KOPT-K1 (cell line): Measurements from ENCODE around the gene REM2.

Experiments used
- H3K27ac ChIP-seq: fragments of 200-600 bp; sonication (generic); 2 replicates; pipeline ENCODE4 v1.5.1; 2016; ENCODE audit warnings: antibody characterized with exemption, mild to moderate bottlenecking, low read depth, low read length; ENCODE audit not compliant: poor library complexity, severe bottlenecking
- H3K36me3 ChIP-seq: fragments of 200-600 bp; sonication (generic); 2 replicates; pipeline ENCODE4 v1.5.1; 2017; ENCODE audit warnings: antibody characterized with exemption, mild to moderate bottlenecking, low read length, moderate library complexity; ENCODE audit not compliant: insufficient read depth
- H3K9me3 ChIP-seq: fragments of 200-600 bp; sonication (generic); 2 replicates; pipeline ENCODE4 v1.5.1; 2017; ENCODE audit warnings: antibody characterized with exemption, low read length, mild to moderate bottlenecking; ENCODE audit not compliant: insufficient read depth, poor library complexity, severe bottlenecking

Gene REM2, protein sequence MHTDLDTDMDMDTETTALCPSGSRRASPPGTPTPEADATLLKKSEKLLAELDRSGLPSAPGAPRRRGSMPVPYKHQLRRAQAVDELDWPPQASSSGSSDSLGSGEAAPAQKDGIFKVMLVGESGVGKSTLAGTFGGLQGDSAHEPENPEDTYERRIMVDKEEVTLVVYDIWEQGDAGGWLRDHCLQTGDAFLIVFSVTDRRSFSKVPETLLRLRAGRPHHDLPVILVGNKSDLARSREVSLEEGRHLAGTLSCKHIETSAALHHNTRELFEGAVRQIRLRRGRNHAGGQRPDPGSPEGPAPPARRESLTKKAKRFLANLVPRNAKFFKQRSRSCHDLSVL

DNA sequence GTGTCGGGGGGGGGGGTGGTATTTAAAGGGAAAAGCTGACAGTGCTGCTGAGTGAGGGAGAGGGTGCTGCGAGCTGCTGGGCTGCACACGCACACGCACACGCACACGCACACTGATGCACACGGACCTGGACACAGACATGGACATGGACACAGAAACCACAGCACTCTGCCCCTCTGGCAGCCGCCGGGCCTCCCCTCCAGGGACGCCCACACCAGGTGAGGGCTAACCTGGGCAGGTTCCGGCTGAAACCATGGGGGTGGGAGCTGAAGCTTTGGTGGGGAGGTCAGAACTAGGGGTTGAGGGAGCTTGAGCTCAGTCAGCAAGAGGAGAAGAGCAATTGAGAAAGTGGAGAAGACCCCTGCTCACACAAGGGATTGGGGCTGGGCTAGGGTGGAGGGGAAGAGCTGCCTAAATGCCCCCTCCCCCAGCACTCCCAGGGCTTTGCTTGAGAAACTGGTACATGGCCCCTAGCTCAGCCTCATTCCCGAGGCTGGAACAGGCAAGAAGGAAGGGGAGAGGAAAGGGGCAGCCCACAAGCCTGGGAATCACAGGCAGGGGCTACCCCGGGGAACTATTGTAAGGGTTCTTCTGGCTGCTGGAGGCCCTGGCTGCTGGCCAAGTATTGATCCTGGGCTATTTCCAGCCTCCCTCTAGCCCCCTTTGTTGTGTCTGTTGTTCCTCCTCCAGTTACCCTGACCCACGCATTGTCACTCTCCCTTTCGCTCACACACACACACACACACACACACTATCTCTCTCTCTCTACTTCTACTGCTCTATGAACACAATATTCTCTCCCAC, at the start of gene REM2:
Gene REM2 (plus strand): TSS at position 50 of the 804 bp plus-strand sequence. CDS start 66 bp downstream, at position 116.
- H3K27ac ChIP-seq = no peak within 1 kb of the TSS
- no peaks in the 10 kb centered on the region for H3K9me3 ChIP-seq
- no peaks in the 10 kb centered on the region for H3K36me3 ChIP-seq

DNA sequence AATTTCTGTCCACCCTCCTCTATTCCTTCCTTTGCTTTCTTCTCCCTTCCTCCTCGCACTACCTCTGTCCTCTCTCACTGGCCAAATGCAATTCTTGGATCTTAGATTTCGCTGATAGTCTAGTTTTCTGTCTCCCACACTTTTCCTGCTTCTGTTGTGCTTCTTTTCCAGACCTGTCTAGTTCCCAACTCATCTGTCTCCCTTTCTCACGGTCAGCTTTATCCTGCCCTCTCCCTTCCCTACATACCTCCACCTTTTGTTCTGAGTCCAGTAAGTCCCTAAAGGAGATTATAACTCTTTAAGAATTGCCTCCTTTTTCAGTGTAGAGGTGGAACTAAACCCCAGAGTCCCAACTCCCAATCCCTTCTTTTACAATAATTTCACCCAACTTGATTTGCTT, 47.5 kb upstream of the REM2 start:
- Histone ChIP-seq H3K36me3 (peaks cover 41% of the 10 kb centered on the region), H3K27ac (no peak overlapping the region), H3K9me3 (no peaks in the 10 kb centered on the region)

DNA sequence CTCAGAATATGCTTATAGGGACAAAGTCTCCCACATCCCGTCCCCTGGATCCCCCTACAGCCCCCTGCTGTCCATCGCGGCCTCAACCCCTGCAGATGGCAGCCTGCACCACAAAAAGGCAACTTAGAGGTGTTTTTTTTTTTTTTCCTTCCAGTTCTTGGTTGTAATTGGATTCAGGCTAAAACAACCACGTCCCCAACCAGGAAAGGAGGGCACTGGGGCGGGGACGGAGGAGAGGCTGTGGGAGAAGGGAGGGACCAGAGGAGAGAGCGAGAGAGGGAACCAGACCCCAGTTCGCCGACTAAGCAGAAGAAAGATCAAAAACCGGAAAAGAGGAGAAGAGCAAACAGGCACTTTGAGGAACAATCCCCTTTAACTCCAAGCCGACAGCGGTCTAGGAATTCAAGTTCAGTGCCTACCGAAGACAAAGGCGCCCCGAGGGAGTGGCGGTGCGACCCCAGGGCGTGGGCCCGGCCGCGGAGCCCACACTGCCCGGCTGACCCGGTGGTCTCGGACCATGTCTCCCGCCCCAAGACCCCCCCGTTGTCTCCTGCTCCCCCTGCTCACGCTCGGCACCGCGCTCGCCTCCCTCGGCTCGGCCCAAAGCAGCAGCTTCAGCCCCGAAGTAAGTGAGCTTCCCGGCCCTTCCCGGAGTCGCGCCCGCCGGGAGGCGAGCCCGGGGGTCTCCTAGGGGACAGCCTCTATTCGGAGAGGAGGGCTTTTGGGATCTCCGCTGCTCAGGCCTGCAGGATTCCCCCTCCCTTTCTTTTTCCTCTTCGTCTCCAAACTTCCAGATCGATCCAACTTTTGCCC, 46.5 kb upstream of the REM2 start, which contains the start of gene MMP14:
Gene MMP14 (plus strand): TSS at position 285 of the 813 bp plus-strand sequence. CDS start 233 bp downstream, at position 518.
- peaks cover 38% of the 10 kb centered on the region for H3K36me3 ChIP-seq
- H3K9me3 ChIP-seq = no peaks in the 10 kb centered on the region
- H3K27ac ChIP-seq = no peak within 1 kb of the TSS

DNA sequence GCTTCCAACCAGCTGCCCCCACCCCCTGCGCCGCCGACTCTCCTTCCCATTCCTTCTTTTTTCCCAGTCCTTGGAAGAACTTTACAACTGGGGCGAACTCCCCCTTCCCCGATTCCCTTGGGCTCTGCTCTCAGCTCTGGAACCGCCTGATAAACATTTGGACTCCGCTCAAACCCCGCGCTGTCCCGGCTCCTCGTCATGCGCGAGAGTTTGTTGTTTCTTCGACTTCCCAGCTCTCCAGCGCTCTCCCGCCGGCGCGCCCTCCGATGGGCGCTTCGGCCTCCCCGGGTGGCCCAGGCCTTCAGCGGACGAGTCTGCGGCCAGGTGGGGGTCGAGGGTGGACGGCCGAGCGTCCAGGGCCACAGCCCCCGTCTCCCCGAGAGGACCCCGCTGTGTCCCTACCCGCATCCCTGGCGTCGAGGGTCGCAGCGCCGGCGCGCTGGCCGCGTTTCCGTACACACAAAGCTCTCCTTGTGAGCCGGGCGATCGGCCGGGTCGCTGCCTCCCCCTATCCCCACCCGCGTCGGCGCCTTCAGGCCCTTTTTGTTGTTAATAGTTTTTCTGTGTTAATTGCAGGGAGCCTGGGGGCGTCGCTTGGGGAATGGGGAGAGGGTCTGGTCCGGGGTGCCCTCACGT, 45.8 kb upstream of the REM2 start:
- no peak overlapping the region for H3K27ac ChIP-seq
- H3K9me3 ChIP-seq = no peaks in the 10 kb centered on the region
- H3K36me3 ChIP-seq = peaks cover 31% of the 10 kb centered on the region

DNA sequence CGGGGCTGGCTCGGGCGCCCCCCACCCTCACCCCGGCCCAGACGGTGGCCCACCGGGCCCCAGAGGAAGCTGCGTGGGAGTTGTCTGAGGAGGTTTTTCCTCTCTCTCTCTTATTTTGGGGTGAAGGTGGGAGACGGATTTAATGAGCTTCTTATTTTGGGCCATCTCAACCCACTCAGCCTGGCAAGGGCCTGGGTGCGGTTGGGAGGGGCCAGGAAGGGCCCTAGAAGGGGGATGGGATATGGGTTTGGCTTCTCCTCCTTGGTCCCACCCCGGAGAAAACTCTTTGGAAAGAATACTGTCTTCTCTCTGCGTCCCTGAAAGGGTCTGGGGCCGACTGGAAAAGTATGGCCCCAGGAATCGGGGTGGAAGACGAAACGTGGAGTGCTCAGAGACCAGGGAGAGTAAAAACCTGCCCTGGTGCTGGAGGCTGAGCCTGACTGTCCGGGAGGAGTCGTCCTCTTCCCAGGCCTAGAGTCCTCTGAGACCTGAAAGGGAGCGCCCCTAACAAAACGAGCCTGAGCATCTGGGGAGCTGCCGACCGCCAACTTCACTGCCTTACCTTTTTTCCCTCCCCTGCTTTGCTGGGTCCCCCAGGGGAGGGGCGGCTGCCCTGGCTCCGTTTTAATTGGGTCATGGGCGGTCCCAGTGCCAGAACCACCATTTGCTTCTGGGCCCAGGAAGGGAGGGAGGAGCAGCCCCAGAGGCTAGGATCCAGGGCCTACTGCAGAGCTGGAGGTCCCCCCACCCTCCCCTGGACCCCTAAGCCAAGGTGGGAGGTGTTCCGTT, 45.1 kb upstream of the REM2 start:
- peaks cover 27% of the 10 kb centered on the region for H3K36me3 ChIP-seq
- H3K9me3 ChIP-seq = no peaks in the 10 kb centered on the region
- no peak overlapping the region for H3K27ac ChIP-seq

- no peak overlapping the region for H3K27ac ChIP-seq
- peaks cover 21% of the 10 kb centered on the region for H3K36me3 ChIP-seq
Measured at GRCh38 chr14:22838631-22839041, 44.4 kb upstream of the REM2 start.

GRCh38 chr14:22839159-22839779, 43.8 kb upstream of the REM2 start:
- Histone ChIP-seq H3K27ac (no peak overlapping the region), H3K36me3 (peaks cover 14% of the 10 kb centered on the region), H3K9me3 (no peaks in the 10 kb centered on the region)

More at GRCh38 chr14:22838631-22839041, 44.4 kb upstream of the REM2 start:
- no peaks in the 10 kb centered on the region for H3K9me3 ChIP-seq

- Histone ChIP-seq H3K36me3 (no peaks in the 10 kb centered on the region), H3K9me3 (no peaks in the 10 kb centered on the region), H3K27ac (no peak overlapping the region)
Measured at GRCh38 chr14:22841311-22841710, 41.7 kb upstream of the REM2 start.

DNA sequence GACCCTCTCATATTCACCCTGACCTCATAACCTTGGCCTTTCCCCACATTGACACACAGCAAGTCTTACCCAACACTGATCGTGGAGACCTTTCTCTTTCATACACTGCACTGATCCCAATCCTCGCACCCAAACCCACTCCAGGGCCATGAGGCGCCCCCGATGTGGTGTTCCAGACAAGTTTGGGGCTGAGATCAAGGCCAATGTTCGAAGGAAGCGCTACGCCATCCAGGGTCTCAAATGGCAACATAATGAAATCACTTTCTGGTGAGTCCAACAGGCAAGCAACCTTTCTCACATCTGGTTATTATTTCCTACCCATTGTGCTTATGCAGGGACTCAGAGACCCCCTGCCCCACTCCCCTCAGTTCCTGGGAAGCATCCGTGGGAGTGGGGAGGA, 41.3 kb upstream of the REM2 start:
- H3K9me3 ChIP-seq = no peaks in the 10 kb centered on the region
- H3K27ac ChIP-seq = no peak overlapping the region
- no peaks in the 10 kb centered on the region for H3K36me3 ChIP-seq

DNA sequence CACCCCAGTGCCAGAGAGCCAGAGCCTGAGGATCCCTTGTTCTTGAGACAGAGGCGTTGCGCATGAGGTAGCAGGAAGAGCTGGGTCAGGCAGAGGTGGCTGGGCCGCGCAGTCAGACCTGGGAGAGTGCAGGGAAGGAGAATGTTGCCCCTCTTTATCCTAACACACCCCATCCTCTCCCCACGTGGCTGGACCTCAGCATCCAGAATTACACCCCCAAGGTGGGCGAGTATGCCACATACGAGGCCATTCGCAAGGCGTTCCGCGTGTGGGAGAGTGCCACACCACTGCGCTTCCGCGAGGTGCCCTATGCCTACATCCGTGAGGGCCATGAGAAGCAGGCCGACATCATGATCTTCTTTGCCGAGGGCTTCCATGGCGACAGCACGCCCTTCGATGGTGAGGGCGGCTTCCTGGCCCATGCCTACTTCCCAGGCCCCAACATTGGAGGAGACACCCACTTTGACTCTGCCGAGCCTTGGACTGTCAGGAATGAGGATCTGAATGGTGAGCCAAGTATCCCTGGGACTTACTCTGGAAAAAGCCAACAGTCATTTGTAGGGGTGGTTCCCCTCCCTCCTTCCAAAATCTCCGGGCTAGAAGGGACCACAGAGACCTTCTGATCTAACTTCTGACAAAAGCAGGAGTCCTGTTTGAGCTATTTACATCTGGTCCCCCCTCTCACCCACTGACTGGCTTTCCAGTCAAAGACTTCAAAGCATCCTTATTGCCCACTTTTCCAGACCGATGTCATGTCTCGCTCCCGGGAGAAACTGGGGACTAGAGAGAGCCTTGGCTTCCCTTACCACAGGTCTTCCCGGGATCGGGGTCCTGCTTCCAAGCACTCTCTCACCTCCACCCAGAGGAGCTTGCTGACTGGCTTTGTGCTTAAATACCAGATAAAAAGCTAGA, 40.6 kb upstream of the REM2 start:
- Histone ChIP-seq H3K27ac (no peak overlapping the region), H3K36me3 (no peaks in the 10 kb centered on the region)

GRCh38 chr14:22843123-22843925, 39.7 kb upstream of the REM2 start:
- Histone ChIP-seq H3K36me3 (no peaks in the 10 kb centered on the region), H3K27ac (no peak overlapping the region)

More for the DNA sequence above, 40.6 kb upstream of the REM2 start:
- no peaks in the 10 kb centered on the region for H3K9me3 ChIP-seq

More at GRCh38 chr14:22843123-22843925, 39.7 kb upstream of the REM2 start:
- H3K9me3 ChIP-seq = no peaks in the 10 kb centered on the region
